NB4 (cell line): ENCODE measurements around the gene PRKAG1.

Experiments
- CTCF ChIP-seq: IDR thresholded peaks from one replicate; pipeline ENCODE4 v1.5.1; 2012; ENCODE audit warnings: low read depth, low read length
- MAX ChIP-seq: IDR thresholded peaks from 2 replicates; pipeline ENCODE4 v1.6.1; 2011; ENCODE audit warnings: low read depth, low read length
- MYC ChIP-seq: IDR thresholded peaks from 2 replicates; pipeline ENCODE4 v1.6.1; 2011; ENCODE audit warnings: low read depth, low read length
- POLR2A ChIP-seq: IDR thresholded peaks from 2 replicates; pipeline ENCODE4 v1.6.1; 2011; ENCODE audit warnings: mild to moderate bottlenecking; ENCODE audit not compliant: insufficient read length; ENCODE audit errors: extremely low read depth

- TF ChIP-seq CTCF (no peak), POLR2A (no peak), MAX (no peak), MYC (no peak)
Observed at GRCh38 chr12:48967991-48968390, 50.6 kb downstream of the PRKAG1 start.
